Posterior cingulate gyrus (tissue), 11 donors: ENCODE measurements around the gene TM2D1.
A peak's percentile ranks its signal among the peaks of the same experiment; 100 is the strongest.

Experiments used
- DNase-seq, 10 donors: peaks; one replicate each; pipeline versions ENCODE4 v3.0.0 to v3.0.0-alpha.2; 2020 to 2021; ENCODE audit warnings: mixed read lengths in 3 of 10
- intact Hi-C: fragments of 100-400 bp; cut with DNase I; formaldehyde crosslinking; loops from one replicate; pipeline ENCODE4 v1.15.1; 2023

TM2D1 gene

GRCh38 chr1:61648983-61649742, 75.8 kb downstream of the TM2D1 start:
- intact Hi-C loops = loop anchor here (10.0 kb wide), 3 partner anchors 76 to 604 kb away; partner anchors contain the start of gene TM2D1
- DNase-seq = no peak

- intact Hi-C loops = loop anchor here (10.0 kb wide), 3 partner anchors 78 to 602 kb away; partner anchors contain the start of gene TM2D1
- DNase-seq = no peak
Measured at GRCh38 chr1:61647142-61647541, 77.8 kb downstream of the TM2D1 start.

GRCh38 chr1:61645476-61645875, 79.5 kb downstream of the TM2D1 start:
- intact Hi-C loops = loop anchor here (10.0 kb wide), 3 partner anchors 79 to 601 kb away; partner anchors contain the start of gene TM2D1
- DNase-seq = peak in 8 of 10 donors; percentile 36 to 94 (median 56)

- intact Hi-C loops = loop anchor here (10.0 kb wide), 3 partner anchors 80 to 600 kb away; partner anchors contain the start of gene TM2D1
- DNase-seq = no peak
Measured at GRCh38 chr1:61644303-61644702, 80.6 kb downstream of the TM2D1 start.

GRCh38 chr1:61642475-61643232, 82.3 kb downstream of the TM2D1 start:
- intact Hi-C loops = loop anchor here (10.0 kb wide), 3 partner anchors 82 to 598 kb away; partner anchors contain the start of gene TM2D1
- DNase-seq = no peak

GRCh38 chr1:61641578-61642336, 83.2 kb downstream of the TM2D1 start:
- intact Hi-C loops = loop anchor here (10.0 kb wide), 3 partner anchors 83 to 597 kb away; partner anchors contain the start of gene TM2D1
- DNase-seq = peak; percentile 67 to 96 (median 78)

- no peak for DNase-seq
- intact Hi-C loops = loop anchor here (10.0 kb wide), 3 partner anchors 84 to 596 kb away; partner anchors contain the start of gene TM2D1
Measured at GRCh38 chr1:61640531-61641530, 84.1 kb downstream of the TM2D1 start.

GRCh38 chr1:61639608-61640336, 85.2 kb downstream of the TM2D1 start:
- intact Hi-C loops = loop anchor here (10.0 kb wide), 4 partner anchors 85 to 595 kb away; partner anchors contain the start of gene TM2D1
- DNase-seq = no peak

GRCh38 chr1:61638911-61639605, 85.9 kb downstream of the TM2D1 start:
- intact Hi-C loops = loop anchor here (10.0 kb wide), 1 partner anchor 294 kb away; no protein-coding TSS in a partner anchor
- DNase-seq = no peak

GRCh38 chr1:61638296-61638695, 86.6 kb downstream of the TM2D1 start:
- DNase-seq = no peak
- intact Hi-C loops = loop anchor here (10.0 kb wide), 1 partner anchor 293 kb away; no protein-coding TSS in a partner anchor

- no peak for DNase-seq
- intact Hi-C loops = loop anchor here (10.0 kb wide), 1 partner anchor 293 kb away; no protein-coding TSS in a partner anchor
Measured at GRCh38 chr1:61637470-61637869, 87.5 kb downstream of the TM2D1 start.

- DNase-seq = no peak
- intact Hi-C loops = loop anchor here (10.0 kb wide), 1 partner anchor 292 kb away; no protein-coding TSS in a partner anchor
Measured at GRCh38 chr1:61636814-61637213, 88.1 kb downstream of the TM2D1 start.

- intact Hi-C loops = loop anchor here (10.0 kb wide), 1 partner anchor 292 kb away; no protein-coding TSS in a partner anchor
- DNase-seq = no peak
Measured at GRCh38 chr1:61636376-61636775, 88.6 kb downstream of the TM2D1 start.

- intact Hi-C loops = loop anchor here (10.0 kb wide), 1 partner anchor 291 kb away; no protein-coding TSS in a partner anchor
Measured at GRCh38 chr1:61635557-61635956, 89.4 kb downstream of the TM2D1 start.

GRCh38 chr1:61631436-61631835, 93.5 kb downstream of the TM2D1 start:
- intact Hi-C loops = loop anchor here (10.0 kb wide), 1 partner anchor 287 kb away; no protein-coding TSS in a partner anchor
- no peak for DNase-seq

More at GRCh38 chr1:61635557-61635956, 89.4 kb downstream of the TM2D1 start:
- no peak for DNase-seq
